Activated CD8-positive, alpha-beta memory T cell treated with anti-CD3 and anti-CD28 coated beads, Interleukin-2, amount 50 U/mL, for 24 hours (primary cell): Measurements from ENCODE around the gene BAIAP3.

Experiments used
- DNase-seq: peaks from one replicate; pipeline ENCODE4 v3.0.0-alpha.2; 2020; ENCODE audit errors: extremely low read depth

The BAIAP3 gene

DNA sequence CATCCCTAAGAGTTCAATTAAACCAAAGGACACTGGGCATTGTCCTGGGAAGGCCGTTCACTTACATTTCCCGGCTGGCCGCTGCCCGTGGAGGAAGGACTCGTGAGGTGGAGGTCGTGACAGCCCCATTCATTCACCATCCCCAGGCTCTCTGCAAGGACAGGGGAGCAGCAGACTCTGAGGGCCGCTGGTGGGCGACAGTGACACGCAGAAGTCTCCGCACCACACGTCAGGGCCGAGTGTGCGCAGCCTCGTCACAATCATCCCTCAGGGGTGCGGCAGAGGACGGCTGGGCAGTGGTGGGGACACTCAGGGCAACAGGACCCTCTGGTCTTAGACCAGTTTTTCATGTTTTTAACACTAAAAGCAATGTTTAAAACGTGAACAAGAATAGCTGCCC, 59.4 kb downstream of the BAIAP3 start:
- no peak for DNase-seq

DNA sequence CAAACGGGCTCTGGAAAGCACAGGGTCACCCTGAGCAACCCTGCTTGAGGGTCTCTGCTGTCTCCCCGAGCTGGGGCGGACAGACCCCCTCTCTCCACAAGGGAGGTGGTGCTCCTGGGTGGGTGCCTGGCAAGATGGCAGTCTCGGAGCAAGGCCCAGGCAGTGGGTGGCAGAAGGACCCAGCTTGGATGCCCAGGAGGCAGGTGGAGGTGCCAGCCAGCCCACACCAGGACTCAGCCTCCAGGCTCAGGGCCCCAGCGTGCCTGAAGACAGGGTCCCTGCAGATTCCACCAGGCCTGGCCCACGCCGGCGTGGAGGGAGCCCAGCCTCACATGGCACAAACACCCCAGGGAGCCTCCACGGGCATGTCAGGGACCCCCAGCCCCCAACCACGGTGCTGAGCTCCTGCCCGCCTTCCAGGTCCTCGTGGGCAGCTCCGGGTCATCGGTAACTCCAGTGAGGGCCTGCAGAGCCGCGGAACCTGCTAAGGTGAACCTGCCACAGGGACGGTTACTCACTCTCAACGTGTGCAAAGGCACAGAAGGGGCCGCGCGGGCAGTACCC, 60.2 kb downstream of the BAIAP3 start:
- no peak for DNase-seq

DNA sequence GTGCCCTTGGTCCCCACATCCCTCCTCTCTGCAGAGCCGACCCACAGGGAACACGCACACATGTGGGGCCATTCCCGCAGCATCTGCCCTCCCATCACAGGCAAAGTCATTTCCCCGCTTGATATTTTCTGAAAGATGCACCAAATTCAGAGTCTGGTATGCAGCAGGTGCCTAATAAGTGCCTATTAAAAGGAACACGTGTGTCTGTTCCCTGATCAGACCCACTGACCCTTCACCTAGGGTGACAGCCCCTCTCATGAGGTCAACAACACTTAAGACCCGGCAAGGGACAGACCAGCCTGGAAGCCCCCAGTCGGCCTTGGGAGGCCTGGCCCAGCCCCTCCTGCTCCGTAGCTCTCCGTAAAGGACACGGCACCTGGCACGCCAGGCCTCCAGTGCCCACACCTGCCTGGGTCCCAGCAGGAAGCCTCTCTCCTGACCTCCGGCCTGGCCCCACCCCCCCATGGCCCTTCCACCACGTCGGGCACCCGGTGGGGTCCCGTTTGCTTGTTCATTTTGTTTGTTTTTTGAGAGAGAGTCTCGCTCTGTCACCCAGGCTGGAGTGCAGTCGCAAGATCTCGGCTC, 61.0 kb downstream of the BAIAP3 start:
- no peak for DNase-seq

DNA sequence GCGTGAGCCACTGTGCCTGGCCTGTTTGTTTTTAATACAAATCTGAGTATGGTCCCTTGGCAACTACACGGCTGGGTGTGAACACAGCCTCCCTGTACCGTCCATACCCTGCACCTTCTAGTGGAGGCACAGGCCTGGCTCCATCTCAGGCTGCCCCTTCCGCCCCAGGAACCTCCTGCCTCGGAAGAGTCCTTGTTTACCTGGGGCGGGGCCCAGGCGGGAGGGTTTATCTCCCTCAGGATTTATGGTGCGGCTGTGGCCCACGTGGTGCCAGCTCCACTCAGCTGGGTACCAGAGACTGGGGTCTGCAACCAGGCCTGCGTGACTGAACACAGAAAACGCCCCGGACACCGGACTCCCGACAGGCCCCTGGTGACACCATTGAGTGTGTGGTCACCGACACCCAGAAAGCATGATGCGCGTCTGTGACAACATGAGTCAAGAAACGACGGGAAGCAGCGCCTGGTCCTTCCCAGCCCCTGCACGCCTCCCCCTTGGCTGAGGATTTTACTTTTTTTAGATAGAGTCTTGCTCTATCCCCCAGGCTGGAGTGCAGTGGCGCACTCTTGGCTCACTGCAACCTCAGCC, 62.1 kb downstream of the BAIAP3 start:
- no peak for DNase-seq

DNA sequence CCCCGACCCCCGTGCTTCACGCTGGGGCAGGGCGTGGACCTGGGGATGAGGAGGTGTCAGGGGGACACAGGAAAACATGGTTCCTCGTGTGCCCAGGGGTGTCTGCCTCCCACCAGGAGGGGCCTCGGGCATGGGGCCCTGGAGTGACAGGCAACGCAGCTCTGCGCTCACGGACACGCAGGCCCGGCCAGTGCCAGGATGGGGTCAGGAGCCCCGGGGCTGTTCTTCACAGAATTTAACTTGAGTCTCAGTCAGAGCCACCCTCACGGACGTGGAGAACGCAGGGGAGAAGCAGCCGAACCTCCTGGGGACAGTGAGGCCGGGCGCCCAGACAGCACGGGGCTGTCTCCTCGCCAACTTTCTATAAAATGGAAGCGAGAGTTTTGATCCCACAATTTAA, 64.3 kb downstream of the BAIAP3 start:
- DNase-seq = no peak

DNA sequence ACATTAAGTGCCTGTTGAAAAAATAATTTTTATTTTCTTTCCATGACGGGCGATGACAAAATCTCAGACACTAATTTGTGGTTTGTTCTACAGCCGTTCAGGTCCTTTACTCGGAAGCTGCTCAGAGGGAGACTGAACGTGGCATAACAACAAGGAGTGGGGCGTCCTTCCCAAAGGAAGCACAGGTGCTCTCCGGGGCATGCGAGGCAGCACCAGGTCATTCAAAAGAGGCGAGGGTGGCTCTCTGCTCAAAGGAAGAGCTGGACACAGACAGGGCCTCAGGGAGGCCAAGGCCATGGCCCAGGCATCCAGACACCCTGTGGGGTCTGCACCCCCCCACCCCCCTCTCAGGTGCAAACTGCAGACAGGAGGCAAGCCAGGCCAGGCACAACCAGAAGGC, 64.9 kb downstream of the BAIAP3 start:
- no peak for DNase-seq
